Measurements from ENCODE around the gene ARSD.
"Not testable (repeated sequence)": the region's sequence is repeated elsewhere in the genome, so short reads cannot be mapped to it uniquely, and the experiment has no call there.

ARSD gene

DNA sequence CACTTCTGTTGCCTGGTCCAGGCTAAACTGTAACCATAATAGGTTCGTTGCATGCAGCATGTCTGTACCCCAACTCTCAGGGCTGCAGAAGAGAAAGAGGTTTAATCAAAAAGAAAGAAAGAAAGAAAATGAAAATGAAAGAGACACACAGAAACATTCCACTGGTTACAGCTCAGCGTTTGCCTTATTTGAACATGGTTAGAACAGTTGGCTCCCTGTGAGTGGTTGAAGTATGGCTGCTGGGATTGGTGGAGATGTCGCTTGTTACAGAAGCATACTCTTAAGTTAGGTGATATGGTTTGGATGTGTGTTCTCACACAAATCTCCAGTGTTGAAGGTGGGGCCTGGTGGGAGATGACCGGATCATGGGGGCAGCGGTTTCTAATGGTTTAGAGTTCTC lies 36.3 kb downstream of the ARSD start:
- no peak for DNase-seq (ENCODE audit: low read depth in 2 of 2)

DNA sequence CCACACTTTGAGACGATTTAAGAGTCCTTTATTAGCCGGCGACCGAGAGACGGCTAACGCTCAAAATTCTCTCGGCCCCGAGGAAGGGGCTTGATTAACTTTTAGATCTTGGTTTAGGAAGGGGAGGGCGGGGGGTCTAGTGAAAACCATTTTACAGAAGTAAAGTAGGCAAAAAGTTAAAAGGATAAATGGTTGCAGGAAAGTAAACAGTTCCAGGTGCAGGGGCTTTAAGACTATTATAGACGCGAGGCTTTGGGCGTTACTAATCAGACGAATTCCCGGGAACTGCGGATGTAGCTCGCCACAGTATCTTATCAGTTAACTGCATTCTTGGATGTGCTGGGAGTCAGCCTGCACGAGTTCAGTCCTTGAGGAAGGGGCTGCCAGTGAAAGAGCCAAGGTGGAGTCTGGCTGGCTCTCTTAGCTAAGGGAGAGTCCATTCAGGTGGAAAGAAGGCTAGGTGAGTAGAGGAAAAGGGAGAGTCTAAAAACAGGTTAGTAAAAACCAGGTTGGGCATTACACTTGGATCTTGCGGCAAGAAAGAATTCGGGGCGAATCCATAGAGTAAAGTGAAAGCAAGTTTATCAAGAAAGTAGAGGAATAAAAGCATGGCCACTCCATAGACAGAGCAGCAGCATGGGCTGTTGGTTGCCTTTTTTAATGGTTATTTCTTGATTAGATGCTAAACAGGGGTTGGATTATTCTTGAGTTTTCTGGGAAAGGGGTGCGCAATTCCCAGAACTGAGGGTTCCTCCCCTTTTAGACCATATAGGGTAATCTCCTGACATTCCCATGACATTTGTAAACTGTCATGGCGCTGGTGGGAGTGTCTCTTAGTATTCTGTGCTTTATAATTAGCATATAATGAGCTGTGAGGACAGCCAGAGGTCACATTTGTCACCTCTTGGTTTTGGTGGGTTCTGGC lies 38.3 kb downstream of the ARSD start:
- not testable (repeated sequence) for DNase-seq (ENCODE audit: low read depth in 2 of 2)

DNA sequence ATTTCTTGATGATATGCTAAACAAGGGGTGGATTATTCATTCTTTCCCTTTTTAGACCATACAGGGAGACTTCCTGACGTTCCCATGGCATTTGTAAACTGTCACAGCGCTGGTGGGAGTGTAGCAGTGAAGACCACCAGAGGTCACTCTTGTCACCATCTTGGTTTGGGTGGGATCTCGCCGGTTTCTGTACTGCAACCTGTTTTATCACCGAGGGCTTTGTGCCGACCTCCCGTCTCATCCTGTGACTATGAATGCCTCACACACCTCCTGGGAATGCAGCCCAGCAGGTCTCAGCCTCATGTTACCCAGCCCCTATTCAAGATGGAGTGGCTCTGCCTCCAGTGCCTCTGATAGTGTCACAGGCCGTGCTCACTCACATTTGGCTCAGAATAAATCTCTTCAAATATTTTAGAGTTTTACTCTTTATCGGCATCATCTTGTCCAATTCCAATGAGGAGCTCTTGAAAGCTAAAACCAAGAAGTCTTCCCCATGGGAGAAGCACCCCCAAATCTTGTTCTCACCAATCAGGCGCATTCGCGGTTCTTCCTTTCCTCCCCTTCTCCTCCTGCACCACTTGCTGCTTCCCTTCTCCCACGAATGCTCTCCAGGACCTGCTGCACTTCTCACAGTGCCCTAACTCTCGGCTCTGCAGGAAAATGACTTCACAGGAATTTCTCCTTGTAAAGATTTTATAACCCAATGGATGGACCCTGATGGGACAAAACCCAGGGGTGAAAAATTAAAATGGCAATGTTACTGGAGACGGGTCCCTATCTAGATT lies 39.2 kb downstream of the ARSD start:
- DNase-seq (ENCODE audit: low read depth in 2 of 2) = not testable (repeated sequence)

DNA sequence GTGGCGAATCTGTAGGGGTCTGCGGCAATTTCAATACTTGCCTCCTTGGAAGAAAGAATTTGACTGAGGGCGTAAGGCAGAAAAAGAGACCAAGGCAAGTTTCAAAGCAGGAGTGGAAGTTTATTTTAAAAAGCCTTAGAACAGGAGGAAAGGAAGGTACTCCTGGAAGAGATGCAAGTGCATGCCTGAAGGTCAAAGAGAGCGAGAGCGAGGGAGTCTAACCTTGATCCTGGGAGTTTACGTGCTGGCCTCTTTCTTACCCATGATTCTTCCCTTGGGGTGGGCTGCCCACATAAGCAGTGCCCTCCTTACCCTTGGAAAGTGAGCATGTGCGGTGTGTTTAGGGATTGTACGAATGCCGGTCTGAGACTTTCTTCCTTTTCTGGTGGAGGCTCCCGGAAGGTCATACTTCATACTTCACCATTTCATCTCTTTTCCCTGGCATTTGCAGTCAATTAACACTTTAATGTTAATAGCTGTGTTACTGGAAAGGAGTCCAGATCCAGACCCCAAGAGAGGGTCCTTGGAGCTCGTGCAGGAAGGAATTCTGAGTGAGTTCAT lies 40.0 kb downstream of the ARSD start:
- DNase-seq (ENCODE audit: low read depth in 2 of 2) = no peak

DNA sequence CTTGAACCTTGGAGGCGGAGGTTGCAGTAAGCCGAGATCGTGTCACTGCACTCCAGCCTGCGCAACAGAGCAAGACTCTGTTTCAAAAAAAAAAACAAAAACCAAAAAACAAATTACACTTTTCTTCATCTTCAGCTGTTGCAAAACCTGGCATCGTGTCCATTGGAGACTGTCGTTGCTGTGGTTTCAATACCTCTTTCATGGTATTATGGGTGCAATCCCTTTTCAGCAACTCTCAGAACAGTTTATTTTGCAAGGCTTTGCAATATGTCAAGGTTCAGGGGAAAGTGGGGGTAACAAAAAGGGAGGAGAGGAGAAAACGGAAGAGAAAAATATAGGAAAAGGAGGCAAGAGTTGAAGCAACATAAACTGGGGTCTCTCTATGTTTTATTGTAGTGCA lies 40.8 kb downstream of the ARSD start:
- DNase-seq (ENCODE audit: low read depth in 2 of 2) = no peak

DNA sequence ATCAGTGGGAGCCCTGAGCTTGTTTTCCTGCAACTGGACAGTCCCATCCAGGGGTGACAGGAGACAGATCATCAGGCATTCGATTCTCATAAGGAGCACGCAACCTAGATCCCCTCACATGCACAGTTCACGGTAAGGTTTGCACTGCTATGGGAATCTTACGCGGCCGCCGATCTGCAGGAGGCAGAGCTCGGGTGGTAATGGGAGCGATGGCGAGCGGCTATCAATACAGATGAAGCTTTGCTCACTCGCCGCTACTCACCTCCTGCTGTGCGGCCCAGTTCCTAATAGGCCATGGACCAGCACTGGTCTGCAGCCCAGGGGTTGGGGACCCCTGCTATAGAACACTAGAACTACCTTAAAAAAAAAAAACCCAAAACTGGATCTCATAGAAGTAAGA lies 45.4 kb downstream of the ARSD start:
- no peak for DNase-seq (ENCODE audit: low read depth in 2 of 2)

DNA sequence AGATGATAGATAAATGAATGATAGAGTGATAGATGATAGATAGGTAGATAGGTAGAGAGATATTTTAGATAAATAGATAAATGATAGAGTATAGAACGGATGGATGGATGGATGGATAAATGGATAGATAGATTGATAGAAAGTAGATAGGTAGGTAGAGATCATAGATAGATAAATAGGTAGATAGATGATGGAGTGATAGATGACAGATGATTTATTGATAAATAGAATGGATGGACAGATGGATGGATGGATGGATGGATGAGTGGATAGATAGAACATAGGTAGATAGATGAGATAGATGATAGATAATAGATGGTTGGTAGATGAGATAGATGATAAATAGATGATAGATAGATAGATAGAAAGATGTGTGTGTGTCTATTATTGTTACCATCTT lies 49.5 kb downstream of the ARSD start:
- DNase-seq (ENCODE audit: low read depth in 2 of 2) = no peak

DNA sequence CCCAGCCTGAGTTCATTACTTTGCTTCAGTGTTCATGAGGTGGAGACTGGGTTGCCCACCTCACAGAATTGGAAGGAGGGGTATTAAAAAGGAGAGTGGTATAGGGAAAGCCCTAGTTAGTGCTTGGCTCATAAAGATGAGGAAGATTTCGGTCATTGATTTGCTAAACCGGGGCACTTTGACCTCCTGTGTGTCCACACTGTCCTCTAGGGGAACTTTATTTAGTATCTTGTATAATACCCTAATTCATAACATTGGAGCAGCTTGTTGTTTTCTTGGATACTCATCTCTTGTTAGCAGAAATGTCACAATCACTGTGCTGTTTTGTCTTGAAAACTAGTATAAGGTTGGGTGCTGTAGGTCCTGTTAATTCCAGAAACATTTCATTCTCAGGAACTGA lies 50.6 kb downstream of the ARSD start:
- DNase-seq (ENCODE audit: low read depth in 2 of 2) = no peak

DNA sequence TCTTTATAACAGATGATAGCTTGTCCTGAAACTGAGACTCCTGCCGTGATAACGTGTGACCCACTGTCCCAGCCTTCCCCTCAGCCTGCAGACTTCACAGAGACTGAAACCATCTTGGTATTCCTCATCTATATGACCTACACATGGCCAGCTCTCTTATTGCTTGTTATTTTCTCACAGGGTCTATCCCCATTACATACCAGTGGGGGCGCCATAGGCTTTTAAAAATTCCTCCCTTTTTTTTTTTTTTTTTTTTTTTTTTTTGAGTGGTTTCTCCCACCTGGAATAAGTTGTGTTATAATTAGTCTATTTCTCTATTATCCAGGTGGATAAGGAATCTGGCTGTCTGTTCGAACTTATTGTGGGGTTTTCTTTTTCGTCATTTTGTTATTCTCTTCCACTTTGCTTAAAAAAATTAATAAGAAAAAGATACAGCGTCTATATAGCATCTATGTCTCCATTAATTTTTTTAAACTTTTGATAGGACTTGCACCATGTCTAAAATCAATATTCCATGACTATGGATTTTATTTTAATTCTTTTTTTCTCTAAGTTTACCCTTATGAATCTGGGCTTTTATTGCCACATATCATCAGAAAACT lies 53.2 kb downstream of the ARSD start:
- no peak for DNase-seq (ENCODE audit: low read depth in 2 of 2)

DNA sequence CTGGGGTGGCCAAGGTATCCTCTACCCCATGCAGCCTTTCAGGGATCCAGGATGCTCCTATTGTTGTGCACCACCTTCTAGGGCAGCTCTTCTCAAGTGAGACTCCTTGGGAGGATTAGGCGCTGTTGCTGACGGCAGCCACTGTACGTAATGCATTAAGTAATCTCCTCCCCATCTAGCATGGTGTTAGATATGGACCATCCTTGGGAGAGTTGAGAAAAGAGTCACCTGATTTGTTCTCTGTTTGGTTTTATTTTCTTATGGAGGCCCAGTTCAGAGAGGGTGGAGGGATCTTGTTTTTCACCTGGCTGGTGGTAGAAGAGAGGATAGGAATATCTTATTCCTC lies 54.0 kb downstream of the ARSD start:
- no peak for DNase-seq (ENCODE audit: low read depth in 2 of 2)

DNA sequence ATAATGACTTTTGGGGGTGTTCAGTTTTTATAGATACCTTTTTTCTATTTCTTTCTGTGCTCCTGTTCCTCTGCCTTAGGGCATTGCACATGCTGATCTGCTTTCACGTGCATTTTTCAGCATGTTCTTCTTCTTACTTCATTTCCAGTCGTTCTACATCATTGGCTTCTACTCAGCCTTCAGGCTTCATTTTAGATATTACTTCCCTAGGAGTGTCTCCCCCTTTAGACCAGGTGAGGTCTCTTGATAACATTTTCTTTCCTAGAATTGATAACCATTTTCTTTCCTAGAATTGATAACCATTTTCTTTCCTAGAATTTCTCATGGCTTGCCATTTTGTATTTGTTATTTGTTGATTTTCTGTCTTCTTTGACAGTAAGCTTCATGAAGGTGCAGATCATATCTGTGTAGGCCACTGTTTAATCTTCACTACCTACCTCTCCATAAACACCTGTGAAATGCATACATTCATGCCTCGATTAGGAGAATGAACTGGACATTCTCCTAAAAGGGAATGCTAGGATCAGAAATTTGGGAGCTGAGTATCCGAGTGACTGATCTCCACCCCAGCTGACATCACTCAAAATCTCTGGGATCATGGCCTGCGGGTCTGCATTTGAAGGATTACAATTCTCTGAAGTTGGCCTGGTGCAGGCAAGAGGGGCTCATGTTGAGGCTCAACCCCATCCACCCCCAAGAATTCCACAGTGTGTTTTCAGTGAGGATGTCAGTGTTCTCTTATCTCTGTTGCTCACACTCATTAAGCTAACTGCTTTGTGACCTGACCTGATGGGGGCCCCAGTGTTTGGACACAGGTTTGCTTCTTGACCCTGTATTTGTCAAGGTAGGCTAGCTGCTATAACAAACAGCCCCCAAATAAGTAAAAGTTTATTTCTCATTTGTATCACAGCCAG lies 54.7 kb downstream of the ARSD start:
- no peak for DNase-seq (ENCODE audit: low read depth in 2 of 2)

DNA sequence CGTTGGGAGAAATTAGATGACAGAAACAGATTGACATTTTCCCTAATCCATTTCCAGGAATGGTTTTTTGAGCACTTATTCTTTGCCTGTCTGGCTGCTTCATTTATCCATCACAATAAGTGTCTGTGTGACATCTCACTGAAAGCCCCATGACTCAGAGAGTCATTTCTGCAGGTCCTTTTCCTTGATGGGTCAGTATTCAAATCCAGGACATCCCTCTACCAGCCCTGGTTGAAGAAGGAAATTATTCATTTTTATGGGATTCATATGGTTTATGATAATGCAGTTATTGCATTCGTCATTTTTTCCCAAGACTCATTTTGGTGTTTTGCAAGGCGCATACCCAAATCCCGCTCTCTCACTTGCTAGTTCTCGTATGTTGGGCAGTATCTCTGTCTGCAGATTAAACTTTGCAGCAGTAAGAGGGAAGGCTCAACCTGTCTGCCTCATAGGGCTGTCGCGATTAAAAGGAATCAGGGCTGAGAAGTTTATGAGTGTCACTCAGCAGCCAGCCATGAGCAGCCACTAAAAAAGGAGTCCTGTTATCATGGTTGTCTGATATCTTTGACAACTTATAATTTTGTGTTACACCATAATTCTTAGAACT lies 56.4 kb downstream of the ARSD start:
- DNase-seq (ENCODE audit: low read depth in 2 of 2) = no peak

DNA sequence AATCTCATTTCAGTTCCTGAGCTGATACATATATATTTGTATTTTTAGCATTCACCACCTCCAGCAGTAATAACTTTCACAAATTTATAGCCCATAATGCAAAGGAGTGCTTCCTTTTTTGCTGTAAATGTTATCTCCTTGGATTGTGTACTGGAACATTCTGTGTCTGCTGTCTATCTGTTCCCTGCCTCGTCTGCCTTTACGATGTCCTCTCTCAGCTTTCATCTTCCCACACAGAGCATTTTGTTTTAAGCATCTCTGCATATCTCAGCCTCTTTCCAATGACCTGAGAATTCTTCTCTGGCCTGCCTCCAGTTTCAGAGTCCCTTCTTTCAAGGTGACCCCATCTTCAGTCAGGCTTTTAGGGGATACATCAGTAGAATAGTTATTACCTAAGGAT lies 57.3 kb downstream of the ARSD start:
- DNase-seq (ENCODE audit: low read depth in 2 of 2) = no peak

DNA sequence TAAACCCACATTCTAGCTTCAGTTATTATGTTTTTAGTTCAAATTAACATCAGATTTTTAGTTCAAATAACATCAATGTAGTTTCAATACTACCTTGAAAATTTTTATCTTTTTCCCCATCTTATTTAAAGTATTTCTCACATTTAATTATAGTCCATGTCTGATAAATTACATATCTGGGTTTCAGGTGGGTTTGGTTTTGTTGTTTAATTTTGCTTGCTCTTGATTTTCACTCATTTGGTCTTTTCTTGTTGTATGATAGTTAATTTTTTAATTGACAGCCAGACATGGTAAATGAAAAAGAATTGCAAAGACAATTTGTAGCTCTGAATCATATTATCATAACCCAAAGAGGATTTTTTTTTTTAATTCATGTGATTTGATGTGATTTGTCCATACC lies 58.5 kb downstream of the ARSD start:
- no peak for DNase-seq (ENCODE audit: low read depth in 2 of 2)

DNA sequence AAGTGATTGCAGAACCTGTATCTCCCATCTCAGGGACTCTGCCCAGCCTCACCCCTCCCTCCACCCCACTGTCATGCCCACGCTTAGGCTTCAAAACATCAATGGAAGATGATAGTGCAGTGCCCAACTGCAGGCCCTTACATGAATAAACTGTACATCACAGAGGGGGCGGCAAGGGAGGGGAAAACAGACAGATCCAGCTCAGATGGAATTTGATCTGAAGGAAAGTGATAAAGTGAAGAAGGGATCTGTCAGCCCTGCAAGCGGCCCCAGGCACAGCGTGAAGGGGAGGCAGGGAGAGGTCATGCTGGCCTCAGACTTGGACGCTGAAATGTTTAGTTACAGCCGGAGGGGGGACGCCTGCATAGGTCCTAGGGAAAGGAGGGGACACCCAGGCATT lies 61.9 kb downstream of the ARSD start:
- no peak for DNase-seq (ENCODE audit: low read depth in 2 of 2)

DNA sequence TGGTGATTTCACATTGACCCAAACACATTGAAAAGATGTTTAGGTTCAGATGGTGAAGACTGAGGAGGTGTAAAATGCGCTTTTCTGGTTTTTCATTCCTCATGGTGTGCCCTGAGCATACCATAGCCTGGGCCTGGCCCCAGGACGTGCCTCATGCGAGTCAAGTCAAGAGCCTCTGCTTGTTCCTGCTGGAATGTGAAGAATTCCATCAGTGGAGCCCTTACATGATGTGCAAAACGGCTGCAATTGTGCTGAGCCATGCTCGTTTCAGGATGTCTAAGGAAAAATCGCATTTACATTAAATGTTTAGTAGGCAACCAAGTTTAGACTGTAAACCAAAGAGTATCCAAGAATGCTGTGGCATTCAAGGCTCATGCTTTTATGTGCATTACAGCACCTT lies 65.5 kb downstream of the ARSD start:
- no peak for DNase-seq (ENCODE audit: low read depth in 2 of 2)

DNA sequence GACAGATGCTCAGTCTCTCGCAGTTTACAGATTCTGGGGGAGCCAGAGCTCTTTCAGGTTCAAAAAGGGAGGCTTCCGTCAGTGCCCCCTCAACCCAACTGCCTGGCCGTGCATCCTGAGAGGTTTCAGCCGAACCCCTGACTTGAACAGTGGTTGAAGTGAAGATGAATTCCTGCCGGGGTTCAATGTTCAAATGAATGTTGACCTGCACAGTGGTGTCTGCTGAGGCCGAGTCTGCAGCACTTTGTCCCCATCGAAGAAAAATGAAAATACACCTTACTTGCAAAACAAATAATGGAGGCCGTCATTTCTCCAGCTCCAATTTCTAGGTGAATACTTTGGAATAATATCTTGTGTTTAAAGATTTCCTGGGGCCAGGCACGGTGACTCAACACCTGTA lies 66.7 kb downstream of the ARSD start:
- DNase-seq (ENCODE audit: low read depth in 2 of 2) = no peak

DNA sequence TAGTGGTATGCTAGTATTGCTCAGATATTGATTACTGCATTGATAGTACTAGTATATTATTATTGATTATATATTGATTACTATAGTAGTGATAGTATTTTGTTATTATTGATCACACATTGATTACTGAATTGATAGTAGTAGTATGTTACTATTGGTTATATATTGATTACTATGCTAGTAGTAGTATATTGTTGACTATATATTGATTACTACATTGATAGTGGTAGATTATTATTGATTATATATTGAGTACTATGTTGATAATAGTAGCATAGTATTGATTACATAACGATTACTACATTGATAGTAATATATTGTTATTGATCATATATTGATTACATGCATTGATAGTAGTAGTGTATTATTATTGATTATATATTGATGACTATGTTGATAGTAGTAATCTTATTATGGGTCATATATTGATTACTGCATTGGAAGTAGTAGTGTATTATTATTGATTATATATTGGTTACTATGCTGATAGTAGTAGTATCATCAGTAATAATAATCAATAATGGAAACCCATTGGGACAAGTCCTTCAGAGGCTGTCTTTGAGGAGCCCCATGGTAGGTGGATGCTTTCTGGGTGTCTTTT lies 69.8 kb downstream of the ARSD start:
- no peak for DNase-seq (ENCODE audit: low read depth in 2 of 2)

DNA sequence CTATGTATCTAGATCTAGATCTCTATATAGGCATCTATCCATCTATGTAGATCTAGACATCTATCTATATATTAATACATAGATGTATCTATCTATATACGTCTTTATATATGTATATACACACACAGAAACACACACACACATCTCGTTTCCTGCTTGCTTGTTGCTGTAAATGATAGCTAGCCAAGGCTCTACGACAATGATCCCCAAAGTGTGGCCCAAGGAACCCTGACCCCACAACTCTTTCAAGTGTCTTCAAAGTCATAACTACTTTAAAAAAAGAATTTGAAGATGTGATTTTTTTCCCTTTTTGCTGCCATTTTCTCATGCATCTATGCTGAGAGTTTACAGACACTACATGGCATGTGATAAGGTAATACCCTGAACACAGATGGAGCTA lies 71.6 kb downstream of the ARSD start:
- DNase-seq (ENCODE audit: low read depth in 2 of 2) = no peak

DNA sequence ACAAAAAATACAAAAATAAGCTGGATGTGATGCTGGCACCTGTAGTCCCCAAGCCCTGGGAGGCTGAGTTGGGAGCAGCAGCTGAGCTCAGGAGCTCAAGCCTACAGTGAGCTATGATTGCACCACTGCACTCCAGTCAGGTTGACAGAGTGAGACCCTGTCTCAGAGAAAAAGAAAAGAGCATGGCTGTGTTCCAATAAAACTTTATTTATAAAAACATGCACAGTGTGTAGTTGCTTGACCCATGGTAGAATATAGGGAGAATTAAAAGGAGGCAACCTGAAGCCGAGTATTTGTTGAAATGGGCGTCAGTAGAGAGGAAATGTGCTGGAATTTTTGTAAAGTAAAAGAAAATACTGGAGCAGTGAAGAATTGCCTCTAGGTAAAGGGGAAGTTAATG lies 73.4 kb downstream of the ARSD start:
- no peak for DNase-seq (ENCODE audit: low read depth in 2 of 2)

DNA sequence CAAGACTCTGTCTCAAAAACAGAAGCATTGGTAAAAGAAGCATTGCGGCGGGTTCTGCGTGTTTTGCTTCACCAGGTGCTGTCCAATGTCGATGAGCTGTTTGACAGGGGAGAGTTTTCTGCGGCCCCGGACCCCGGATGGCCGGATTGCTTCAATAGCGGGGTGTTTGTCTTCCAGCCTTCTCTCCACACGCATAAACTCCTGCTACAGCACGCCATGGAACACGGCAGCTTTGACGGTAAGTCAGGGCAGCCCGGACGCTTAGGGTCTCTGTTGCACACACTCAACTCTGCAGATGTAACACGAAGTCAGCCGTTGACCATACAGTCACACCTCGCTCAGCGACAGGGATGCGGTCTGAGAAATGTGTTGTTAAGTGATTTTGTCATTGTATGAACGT lies 74.2 kb downstream of the ARSD start:
- DNase-seq (ENCODE audit: low read depth in 2 of 2) = no peak

Measured in stimulated activated CD8-positive, alpha-beta memory T cell treated with anti-CD3 and anti-CD28 coated beads, Interleukin-15, amount 100 ng/mL, for 48 hours (primary cell).